K562 (cell line): ENCODE data around the gene GNG14. TPM values are rescaled to one million over a fixed set of nuclear protein-coding genes. Genes with fewer than 3 reads are reported as not detected.

Source experiments
- CSDE1 ChIP-seq, 2 experiments: fragments of 450-650 bp; IDR thresholded peaks; 2 replicates each; pipeline ENCODE4 v1.6.1; 2016; ENCODE audit warnings: mild to moderate bottlenecking in 1 of 2
- KLF1 ChIP-seq: fragments of 450-650 bp; IDR thresholded peaks from 2 replicates; pipeline ENCODE4 v1.6.1; 2016; ENCODE audit warnings: missing genetic modification characterization, missing compliant biosample characterization
- LARP7 ChIP-seq: fragments of 450-650 bp; IDR thresholded peaks from 2 replicates; pipeline ENCODE4 v1.6.1; 2016
- MYNN ChIP-seq, 2 experiments: sonication (generic); formaldehyde crosslinking in 1 of 2; IDR thresholded peaks; 2 replicates each; pipeline versions ENCODE4 v1.5.0 to v1.6.1; 2016 to 2020; ENCODE audit warnings: antibody characterized with exemption in 1 of 2, missing genetic modification reagents in 1 of 2
- NCOA6 ChIP-seq: fragments of 450-650 bp; IDR thresholded peaks from 2 replicates; pipeline ENCODE4 v1.6.1; 2017; ENCODE audit warnings: mild to moderate bottlenecking
- NONO ChIP-seq, 2 experiments: fragments of 200-400 bp in 1 of 2; fragments of 450-650 bp in 1 of 2; formaldehyde crosslinking in 1 of 2; IDR thresholded peaks; 2 replicates each; pipeline ENCODE4 v1.6.1; 2017; ENCODE audit warnings: low read depth in 2 of 2, mild to moderate bottlenecking in 2 of 2, moderate library complexity in 2 of 2, low read length in 1 of 2
- PHB ChIP-seq: fragments of 250-450 bp; sonication (Bioruptor Pico); IDR thresholded peaks from 2 replicates; pipeline ENCODE4 v1.5.0; 2021
- PML ChIP-seq: IDR thresholded peaks from 2 replicates; pipeline ENCODE4 v1.6.1; 2012; ENCODE audit warnings: low read length, inconsistent platforms
- RUNX1 ChIP-seq: sonication (generic); IDR thresholded peaks from 2 replicates; pipeline ENCODE4 v1.6.1; 2016; ENCODE audit warnings: antibody characterized with exemption, low read depth
- SPI1 ChIP-seq: IDR thresholded peaks from 2 replicates; pipeline ENCODE4 v1.6.1; 2011; ENCODE audit warnings: low read depth, low read length, control low read depth, borderline replicate concordance
- THRAP3 ChIP-seq: fragments of 450-650 bp; IDR thresholded peaks from 2 replicates; pipeline ENCODE4 v1.6.1; 2016; ENCODE audit warnings: mild to moderate bottlenecking, inconsistent platforms, borderline replicate concordance
- ZFP36 ChIP-seq: fragments of 150-350 bp; IDR thresholded peaks from 2 replicates; pipeline ENCODE4 v1.6.1; 2018; ENCODE audit warnings: low read length, low read depth; ENCODE audit not compliant: partially characterized antibody
- ZKSCAN1 ChIP-seq: fragments of 150-350 bp; IDR thresholded peaks from 2 replicates; pipeline ENCODE4 v1.6.1; 2016; ENCODE audit warnings: low read depth, low read length
- ZNF668 ChIP-seq: fragments of 250-450 bp; sonication (Bioruptor Pico); IDR thresholded peaks from 2 replicates; pipeline ENCODE4 v1.8.0; 2022; ENCODE audit warnings: mild to moderate bottlenecking, inconsistent platforms
- polyA plus RNA-seq, 8 experiments: library from polyadenylated mRNA; depleted of rRNA in 4 of 8; stranded (reverse) in 5 of 8; unstranded in 3 of 8; fragments of >200 nt; fragmentation: Nextera tagmentation in 2 of 8; fragmentation: Illumina TruSeq in 1 of 8; extraction: Ambion mirVana in 2 of 8; extraction: Trizol in 1 of 8; gene quantifications; 2 replicates each; pipeline versions ENCODE4 v1.2.1 to v1.2.3, GENCODE V29; 2011 to 2014; ENCODE audit warnings: inconsistent platforms in 1 of 8, missing spikeins in 1 of 8
- total RNA-seq, 7 experiments: library from RNA; depleted of rRNA in 6 of 7; stranded (reverse); fragments of >200 nt in 6 of 7; fragmentation: Illumina TruSeq in 2 of 7; extraction: Trizol in 2 of 7; gene quantifications; 2 replicates each; pipeline versions ENCODE4 v1.2.1 to v1.2.3, GENCODE V29; 2011 to 2021; ENCODE audit warnings: low replicate concordance in 1 of 7
- TF ChIP-seq, protein P1 (sequence below): fragments of 450-650 bp; IDR thresholded peaks from 2 replicates; pipeline ENCODE4 v1.6.1; 2016
- TF ChIP-seq, protein P2 (sequence below): sonication (generic); formaldehyde crosslinking; IDR thresholded peaks from 2 replicates; pipeline ENCODE4 v1.8.0; 2022; ENCODE audit warnings: mild to moderate bottlenecking, missing genetic modification reagents
- TF ChIP-seq, protein P3 (sequence below): fragments of 450-650 bp; IDR thresholded peaks from 2 replicates; pipeline ENCODE4 v1.7.1; 2018; ENCODE audit warnings: mild to moderate bottlenecking, low read depth; ENCODE audit not compliant: partially characterized antibody
- TF ChIP-seq, protein P4 (sequence below): fragments of 450-650 bp; formaldehyde crosslinking; IDR thresholded peaks from 2 replicates; pipeline ENCODE4 v1.4.0; 2020; ENCODE audit warnings: mild to moderate bottlenecking, moderate library complexity

GNG14 gene
- total and polyA plus RNA-seq, 9 of the 15 experiments (the other 6 are each of a cell fraction or from before 2014, with no cell fraction given) = not detected

DNA sequence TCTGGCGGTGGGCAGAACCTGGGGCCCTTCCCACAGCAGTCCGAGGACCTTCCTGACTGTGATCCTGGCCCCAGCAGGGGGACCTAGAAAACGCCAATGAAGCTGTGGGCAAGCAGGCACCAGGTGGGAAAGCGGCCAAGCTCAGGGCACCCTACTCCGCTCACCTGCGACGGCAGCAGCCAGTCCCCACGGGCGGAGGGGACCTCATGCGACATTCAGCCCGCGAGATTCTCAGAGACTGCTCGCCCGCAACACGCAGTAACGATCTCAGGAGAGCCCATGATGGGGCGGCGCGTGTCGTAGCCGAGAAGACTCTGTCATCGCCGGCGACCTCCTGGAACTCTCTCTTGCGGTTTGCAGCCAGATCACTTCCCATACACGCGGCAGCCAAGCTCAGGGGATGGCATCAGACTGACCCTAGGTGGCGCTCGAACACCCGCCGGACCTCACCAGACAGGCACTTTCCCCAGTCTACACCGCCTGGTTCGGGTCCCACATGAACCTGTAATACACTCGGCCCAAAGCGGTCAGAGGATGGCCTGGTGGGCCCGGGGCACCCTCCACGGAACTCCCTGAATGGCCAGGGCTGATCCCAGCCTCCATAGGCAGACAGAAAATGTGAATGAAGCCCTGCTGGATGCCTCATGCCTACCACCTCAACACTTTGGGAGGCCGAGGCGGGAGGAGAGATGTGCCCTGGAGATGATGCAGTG, 47.7 kb upstream of the GNG14 start (continued):
- TF ChIP-seq, protein P1, sequence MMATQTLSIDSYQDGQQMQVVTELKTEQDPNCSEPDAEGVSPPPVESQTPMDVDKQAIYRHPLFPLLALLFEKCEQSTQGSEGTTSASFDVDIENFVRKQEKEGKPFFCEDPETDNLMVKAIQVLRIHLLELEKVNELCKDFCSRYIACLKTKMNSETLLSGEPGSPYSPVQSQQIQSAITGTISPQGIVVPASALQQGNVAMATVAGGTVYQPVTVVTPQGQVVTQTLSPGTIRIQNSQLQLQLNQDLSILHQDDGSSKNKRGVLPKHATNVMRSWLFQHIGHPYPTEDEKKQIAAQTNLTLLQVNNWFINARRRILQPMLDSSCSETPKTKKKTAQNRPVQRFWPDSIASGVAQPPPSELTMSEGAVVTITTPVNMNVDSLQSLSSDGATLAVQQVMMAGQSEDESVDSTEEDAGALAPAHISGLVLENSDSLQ = peak; percentile 7; the same call in 1 of the 2 replicates
- TF ChIP-seq PML (no peak), ZFP36 (no peak), SPI1 (peak; percentile 24; the same call in 1 of the 2 replicates), PHB (CRISPR knock-in tag) (0 out of 2 replicates have a peak, but pooled peaks have one; percentile 31), THRAP3 (no peak), MYNN (IDR thresholded peaks at IDR 0.05) (no peak), MYNN (CRISPR knock-in tag; IDR thresholded peaks at IDR 0.05) (no peak), LARP7 (no peak), ZKSCAN1 (no peak), ZNF668 (CRISPR knock-in tag) (no peak), NONO (IDR thresholded peaks at IDR 0.05; ENCODE audit: low read depth in 2 of 2, low read length in 1 of 2) (no peak), RUNX1 (0 out of 2 replicates have a peak, but pooled peaks have one; percentile 45), KLF1 (tag) (no peak), NCOA6 (no peak), CSDE1 (IDR thresholded peaks at IDR 0.05) (no peak)
- TF ChIP-seq, protein P2, sequence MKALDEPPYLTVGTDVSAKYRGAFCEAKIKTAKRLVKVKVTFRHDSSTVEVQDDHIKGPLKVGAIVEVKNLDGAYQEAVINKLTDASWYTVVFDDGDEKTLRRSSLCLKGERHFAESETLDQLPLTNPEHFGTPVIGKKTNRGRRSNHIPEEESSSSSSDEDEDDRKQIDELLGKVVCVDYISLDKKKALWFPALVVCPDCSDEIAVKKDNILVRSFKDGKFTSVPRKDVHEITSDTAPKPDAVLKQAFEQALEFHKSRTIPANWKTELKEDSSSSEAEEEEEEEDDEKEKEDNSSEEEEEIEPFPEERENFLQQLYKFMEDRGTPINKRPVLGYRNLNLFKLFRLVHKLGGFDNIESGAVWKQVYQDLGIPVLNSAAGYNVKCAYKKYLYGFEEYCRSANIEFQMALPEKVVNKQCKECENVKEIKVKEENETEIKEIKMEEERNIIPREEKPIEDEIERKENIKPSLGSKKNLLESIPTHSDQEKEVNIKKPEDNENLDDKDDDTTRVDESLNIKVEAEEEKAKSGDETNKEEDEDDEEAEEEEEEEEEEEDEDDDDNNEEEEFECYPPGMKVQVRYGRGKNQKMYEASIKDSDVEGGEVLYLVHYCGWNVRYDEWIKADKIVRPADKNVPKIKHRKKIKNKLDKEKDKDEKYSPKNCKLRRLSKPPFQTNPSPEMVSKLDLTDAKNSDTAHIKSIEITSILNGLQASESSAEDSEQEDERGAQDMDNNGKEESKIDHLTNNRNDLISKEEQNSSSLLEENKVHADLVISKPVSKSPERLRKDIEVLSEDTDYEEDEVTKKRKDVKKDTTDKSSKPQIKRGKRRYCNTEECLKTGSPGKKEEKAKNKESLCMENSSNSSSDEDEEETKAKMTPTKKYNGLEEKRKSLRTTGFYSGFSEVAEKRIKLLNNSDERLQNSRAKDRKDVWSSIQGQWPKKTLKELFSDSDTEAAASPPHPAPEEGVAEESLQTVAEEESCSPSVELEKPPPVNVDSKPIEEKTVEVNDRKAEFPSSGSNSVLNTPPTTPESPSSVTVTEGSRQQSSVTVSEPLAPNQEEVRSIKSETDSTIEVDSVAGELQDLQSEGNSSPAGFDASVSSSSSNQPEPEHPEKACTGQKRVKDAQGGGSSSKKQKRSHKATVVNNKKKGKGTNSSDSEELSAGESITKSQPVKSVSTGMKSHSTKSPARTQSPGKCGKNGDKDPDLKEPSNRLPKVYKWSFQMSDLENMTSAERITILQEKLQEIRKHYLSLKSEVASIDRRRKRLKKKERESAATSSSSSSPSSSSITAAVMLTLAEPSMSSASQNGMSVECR (CRISPR knock-in tag) = peak; percentile 59; the same call in 1 of the 2 replicates
- TF ChIP-seq, protein P3, sequence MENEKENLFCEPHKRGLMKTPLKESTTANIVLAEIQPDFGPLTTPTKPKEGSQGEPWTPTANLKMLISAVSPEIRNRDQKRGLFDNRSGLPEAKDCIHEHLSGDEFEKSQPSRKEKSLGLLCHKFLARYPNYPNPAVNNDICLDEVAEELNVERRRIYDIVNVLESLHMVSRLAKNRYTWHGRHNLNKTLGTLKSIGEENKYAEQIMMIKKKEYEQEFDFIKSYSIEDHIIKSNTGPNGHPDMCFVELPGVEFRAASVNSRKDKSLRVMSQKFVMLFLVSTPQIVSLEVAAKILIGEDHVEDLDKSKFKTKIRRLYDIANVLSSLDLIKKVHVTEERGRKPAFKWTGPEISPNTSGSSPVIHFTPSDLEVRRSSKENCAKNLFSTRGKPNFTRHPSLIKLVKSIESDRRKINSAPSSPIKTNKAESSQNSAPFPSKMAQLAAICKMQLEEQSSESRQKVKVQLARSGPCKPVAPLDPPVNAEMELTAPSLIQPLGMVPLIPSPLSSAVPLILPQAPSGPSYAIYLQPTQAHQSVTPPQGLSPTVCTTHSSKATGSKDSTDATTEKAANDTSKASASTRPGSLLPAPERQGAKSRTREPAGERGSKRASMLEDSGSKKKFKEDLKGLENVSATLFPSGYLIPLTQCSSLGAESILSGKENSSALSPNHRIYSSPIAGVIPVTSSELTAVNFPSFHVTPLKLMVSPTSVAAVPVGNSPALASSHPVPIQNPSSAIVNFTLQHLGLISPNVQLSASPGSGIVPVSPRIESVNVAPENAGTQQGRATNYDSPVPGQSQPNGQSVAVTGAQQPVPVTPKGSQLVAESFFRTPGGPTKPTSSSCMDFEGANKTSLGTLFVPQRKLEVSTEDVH = no peak
- TF ChIP-seq, protein P4, sequence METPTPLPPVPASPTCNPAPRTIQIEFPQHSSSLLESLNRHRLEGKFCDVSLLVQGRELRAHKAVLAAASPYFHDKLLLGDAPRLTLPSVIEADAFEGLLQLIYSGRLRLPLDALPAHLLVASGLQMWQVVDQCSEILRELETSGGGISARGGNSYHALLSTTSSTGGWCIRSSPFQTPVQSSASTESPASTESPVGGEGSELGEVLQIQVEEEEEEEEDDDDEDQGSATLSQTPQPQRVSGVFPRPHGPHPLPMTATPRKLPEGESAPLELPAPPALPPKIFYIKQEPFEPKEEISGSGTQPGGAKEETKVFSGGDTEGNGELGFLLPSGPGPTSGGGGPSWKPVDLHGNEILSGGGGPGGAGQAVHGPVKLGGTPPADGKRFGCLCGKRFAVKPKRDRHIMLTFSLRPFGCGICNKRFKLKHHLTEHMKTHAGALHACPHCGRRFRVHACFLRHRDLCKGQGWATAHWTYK (CRISPR knock-in tag) = no peak
